Heart left ventricle (tissue), 13 donors: Measurements from ENCODE around the gene CEP112.

Source experiments
- POLR2A ChIP-seq, 2 donors: fragments of 450-650 bp; IDR thresholded peaks; one replicate each; pipeline ENCODE4 v1.6.1; 2017; ENCODE audit warnings: antibody characterized with exemption in 2 of 2, mild to moderate bottlenecking in 2 of 2, moderate library complexity in 2 of 2
- TF ChIP-seq, protein P1 (sequence below), 12 donors: fragments of 200-600 bp; sonication (generic) in 4 of 12; IDR thresholded peaks; one replicate each; pipeline versions ENCODE4 v1.5.0 to v1.8.0; 2018 to 2022; ENCODE audit warnings: antibody characterized with exemption in 12 of 12, mild to moderate bottlenecking in 5 of 12
- donor health status: ischemic (EF 13 %, LVEDD 7.1; RV severe dilation, severe dysfunction).
- donor health status: DM: no; HTN: yes; CAD: no.
- donor health status: DM: no; HTN: no; CAD: no.
- donor health status: ischemic (EF 25% LVEDD 6.9; RV normal size, moderate dysfunction).
- donor health status: ischemic (EF 25% LVEDD 5.7; RV mildly dilated, moderate dysfunction).
- donor health status: ischemic (EF 35%, LVEDD 5.7; RV mildly dilated, moderate dysfunction).
- donor health status: nonischemic (EF 11% LVEDD 7.7; RV severe dilation, severe dysfunction).
- donor health status: DM: yes; HTN: yes; CAD: no.
- donor health status: PGD.
- donor health status: ischemic (EF 29% LVEDD 5.4; RV normal size, mild dysfunction).
- donor health status: nonischemic (EF 23%, LVEDD 6.1; RV moderate dilation, normal function).

DNA sequence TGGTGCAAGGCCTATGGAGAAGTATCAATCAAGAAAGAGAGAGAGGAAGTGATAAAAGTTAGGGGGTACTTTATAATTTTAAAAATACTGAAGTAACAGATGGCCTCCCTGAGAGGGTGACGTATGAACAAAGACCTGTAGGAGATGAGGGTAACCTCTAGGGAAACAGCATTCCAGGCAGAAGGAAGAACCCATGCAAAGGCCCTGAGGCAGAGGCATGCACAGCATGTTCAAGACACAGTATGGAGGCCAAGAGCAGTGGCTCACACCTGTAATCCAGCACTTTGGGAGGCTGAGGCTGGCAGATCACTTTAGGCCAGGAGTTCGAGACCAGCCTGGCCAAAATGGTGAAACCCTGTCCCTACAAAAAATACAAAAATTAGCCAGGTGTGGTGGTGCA, 437.9 kb downstream of the CEP112 start:
- TF ChIP-seq, protein P1, sequence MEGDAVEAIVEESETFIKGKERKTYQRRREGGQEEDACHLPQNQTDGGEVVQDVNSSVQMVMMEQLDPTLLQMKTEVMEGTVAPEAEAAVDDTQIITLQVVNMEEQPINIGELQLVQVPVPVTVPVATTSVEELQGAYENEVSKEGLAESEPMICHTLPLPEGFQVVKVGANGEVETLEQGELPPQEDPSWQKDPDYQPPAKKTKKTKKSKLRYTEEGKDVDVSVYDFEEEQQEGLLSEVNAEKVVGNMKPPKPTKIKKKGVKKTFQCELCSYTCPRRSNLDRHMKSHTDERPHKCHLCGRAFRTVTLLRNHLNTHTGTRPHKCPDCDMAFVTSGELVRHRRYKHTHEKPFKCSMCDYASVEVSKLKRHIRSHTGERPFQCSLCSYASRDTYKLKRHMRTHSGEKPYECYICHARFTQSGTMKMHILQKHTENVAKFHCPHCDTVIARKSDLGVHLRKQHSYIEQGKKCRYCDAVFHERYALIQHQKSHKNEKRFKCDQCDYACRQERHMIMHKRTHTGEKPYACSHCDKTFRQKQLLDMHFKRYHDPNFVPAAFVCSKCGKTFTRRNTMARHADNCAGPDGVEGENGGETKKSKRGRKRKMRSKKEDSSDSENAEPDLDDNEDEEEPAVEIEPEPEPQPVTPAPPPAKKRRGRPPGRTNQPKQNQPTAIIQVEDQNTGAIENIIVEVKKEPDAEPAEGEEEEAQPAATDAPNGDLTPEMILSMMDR (IDR thresholded peaks at IDR 0.05) = no peak
- no peak for TF ChIP-seq POLR2A (IDR thresholded peaks at IDR 0.05)
